BLaER1 (cell line): ENCODE measurements around the gene GRK3.
"Not testable (repeated sequence)": the region's sequence is repeated elsewhere in the genome, so short reads cannot be mapped to it uniquely, and the experiment has no call there.

Source experiments
- H3K27ac ChIP-seq: shearing (Covaris generic); formaldehyde crosslinking; 2 replicates; pipeline ENCODE4 v1.8.1; 2022
- H3K27me3 ChIP-seq: shearing (Covaris generic); formaldehyde crosslinking; 2 replicates; pipeline ENCODE4 v1.8.1; 2022
- H3K36me3 ChIP-seq: shearing (Covaris generic); formaldehyde crosslinking; 2 replicates; pipeline ENCODE4 v1.8.1; 2022
- H3K4me1 ChIP-seq: shearing (Covaris generic); formaldehyde crosslinking; 2 replicates; pipeline ENCODE4 v1.8.1; 2022
- H3K4me2 ChIP-seq: shearing (Covaris generic); formaldehyde crosslinking; 2 replicates; pipeline ENCODE4 v1.8.1; 2022
- H3K4me3 ChIP-seq: shearing (Covaris generic); formaldehyde crosslinking; 2 replicates; pipeline ENCODE4 v1.8.1; 2022
- H3K9ac ChIP-seq: shearing (Covaris generic); formaldehyde crosslinking; 2 replicates; pipeline ENCODE4 v1.8.1; 2022
- H3K9me3 ChIP-seq: shearing (Covaris generic); formaldehyde crosslinking; 2 replicates; pipeline ENCODE4 v1.8.1; 2022
- H4K20me1 ChIP-seq: shearing (Covaris generic); formaldehyde crosslinking; 2 replicates; pipeline ENCODE4 v1.8.1; 2022
- Cebpa-rat ChIP-seq: shearing (Covaris generic); IDR thresholded peaks from 2 replicates; pipeline ENCODE4 v1.8.1; 2022

Gene GRK3

GRCh38 chr22:25701056-25701780, 136.7 kb downstream of the GRK3 start:
- no peak overlapping the region for H3K4me3 ChIP-seq
- H3K36me3 ChIP-seq: peaks cover 54% of the 10 kb centered on the region
- no peaks in the 10 kb centered on the region for H3K9me3 ChIP-seq
- peak overlapping the region; percentile 7; the same call in 1 of the 2 replicates for H3K4me2 ChIP-seq
- H4K20me1 ChIP-seq: 0 out of 2 replicates have a peak, but pooled peaks cover 6% of the 10 kb centered on the region
- no peak overlapping the region for H3K27ac ChIP-seq
- peaks cover 24% of the 10 kb centered on the region for H3K4me1 ChIP-seq
- TF ChIP-seq Cebpa-rat: no peak
- H3K27me3 ChIP-seq: no peaks in the 10 kb centered on the region
- no peak overlapping the region for H3K9ac ChIP-seq

GRCh38 chr22:25702040-25702439, 137.6 kb downstream of the GRK3 start:
- Histone ChIP-seq H3K27me3 (no peaks in the 10 kb centered on the region), H3K9me3 (no peaks in the 10 kb centered on the region), H3K9ac (no peak overlapping the region), H3K36me3 (peaks cover 54% of the 10 kb centered on the region), H4K20me1 (0 out of 2 replicates have a peak, but pooled peaks cover 6% of the 10 kb centered on the region), H3K27ac (no peak overlapping the region), H3K4me3 (no peak overlapping the region), H3K4me1 (peaks cover 32% of the 10 kb centered on the region), H3K4me2 (no peak overlapping the region)
- no peak for TF ChIP-seq Cebpa-rat

- Histone ChIP-seq H3K4me3 (no peak overlapping the region), H3K4me2 (peak overlapping the region; percentile 38), H3K9me3 (no peaks in the 10 kb centered on the region), H3K9ac (no peak overlapping the region), H3K27ac (no peak overlapping the region), H3K27me3 (no peaks in the 10 kb centered on the region), H3K4me1 (peaks cover 36% of the 10 kb centered on the region), H4K20me1 (0 out of 2 replicates have a peak, but pooled peaks cover 6% of the 10 kb centered on the region), H3K36me3 (peaks cover 54% of the 10 kb centered on the region)
- no peak for TF ChIP-seq Cebpa-rat
Measured at GRCh38 chr22:25702571-25703167, 138.2 kb downstream of the GRK3 start.

- no peaks in the 10 kb centered on the region for H3K9me3 ChIP-seq
- no peaks in the 10 kb centered on the region for H3K27me3 ChIP-seq
- no peaks in the 10 kb centered on the region for H4K20me1 ChIP-seq
- no peak overlapping the region for H3K4me3 ChIP-seq
- no peak for TF ChIP-seq Cebpa-rat
- no peak overlapping the region for H3K9ac ChIP-seq
- no peak overlapping the region for H3K4me2 ChIP-seq
- H3K4me1 ChIP-seq: peaks cover 31% of the 10 kb centered on the region
- peaks cover 53% of the 10 kb centered on the region for H3K36me3 ChIP-seq
- H3K27ac ChIP-seq: no peak overlapping the region
Measured at GRCh38 chr22:25704701-25705100, 140.2 kb downstream of the GRK3 start.

- no peak overlapping the region for H3K27ac ChIP-seq
- no peak overlapping the region for H3K4me2 ChIP-seq
- no peak overlapping the region for H3K9ac ChIP-seq
- peaks cover 35% of the 10 kb centered on the region for H3K4me1 ChIP-seq
- H3K27me3 ChIP-seq: no peaks in the 10 kb centered on the region
- no peaks in the 10 kb centered on the region for H3K9me3 ChIP-seq
- no peak overlapping the region for H3K4me3 ChIP-seq
- H3K36me3 ChIP-seq: peaks cover 52% of the 10 kb centered on the region
- H4K20me1 ChIP-seq: no peaks in the 10 kb centered on the region
- no peak for TF ChIP-seq Cebpa-rat
Measured at GRCh38 chr22:25706197-25706596, 141.7 kb downstream of the GRK3 start.

GRCh38 chr22:25708430-25708829, 144.0 kb downstream of the GRK3 start:
- H3K27me3 ChIP-seq, H3K9ac ChIP-seq, H3K4me2 ChIP-seq, H3K9me3 ChIP-seq, H4K20me1 ChIP-seq, H3K4me3 ChIP-seq, H3K27ac ChIP-seq: not testable (repeated sequence)
- peaks cover 19% of the 10 kb centered on the region for H3K4me1 ChIP-seq
- H3K36me3 ChIP-seq: peaks cover 65% of the 10 kb centered on the region

GRCh38 chr22:25709758-25710157, 145.3 kb downstream of the GRK3 start:
- no peak for TF ChIP-seq Cebpa-rat
- Histone ChIP-seq H3K27me3 (no peaks in the 10 kb centered on the region), H3K9ac (no peak overlapping the region), H3K4me1 (peaks cover 19% of the 10 kb centered on the region), H4K20me1 (no peaks in the 10 kb centered on the region), H3K4me2 (no peak overlapping the region), H3K27ac (no peak overlapping the region), H3K9me3 (no peaks in the 10 kb centered on the region), H3K36me3 (peaks cover 64% of the 10 kb centered on the region), H3K4me3 (no peak overlapping the region)

GRCh38 chr22:25710501-25710900, 146.0 kb downstream of the GRK3 start:
- Histone ChIP-seq H3K4me2 (no peak overlapping the region; the same call in 1 of the 2 replicates), H4K20me1 (no peaks in the 10 kb centered on the region), H3K27me3 (no peaks in the 10 kb centered on the region), H3K9me3 (no peaks in the 10 kb centered on the region), H3K9ac (no peak overlapping the region), H3K27ac (no peak overlapping the region), H3K36me3 (peaks cover 71% of the 10 kb centered on the region), H3K4me1 (peaks cover 19% of the 10 kb centered on the region), H3K4me3 (no peak overlapping the region)
- TF ChIP-seq Cebpa-rat: no peak

- no peak overlapping the region for H3K9ac ChIP-seq
- no peak overlapping the region for H3K4me2 ChIP-seq
- H3K27me3 ChIP-seq: no peaks in the 10 kb centered on the region
- H3K9me3 ChIP-seq: no peaks in the 10 kb centered on the region
- peaks cover 74% of the 10 kb centered on the region for H3K36me3 ChIP-seq
- no peaks in the 10 kb centered on the region for H4K20me1 ChIP-seq
- no peak overlapping the region for H3K4me3 ChIP-seq
- peaks cover 16% of the 10 kb centered on the region for H3K4me1 ChIP-seq
- TF ChIP-seq Cebpa-rat: no peak
- no peak overlapping the region for H3K27ac ChIP-seq
Measured at GRCh38 chr22:25711491-25711890, 147.0 kb downstream of the GRK3 start.

GRCh38 chr22:25712661-25713400, 148.4 kb downstream of the GRK3 start:
- H3K4me2 ChIP-seq: no peak overlapping the region
- peaks cover 73% of the 10 kb centered on the region for H3K36me3 ChIP-seq

More at GRCh38 chr22:25712661-25713400, 148.4 kb downstream of the GRK3 start:
- Histone ChIP-seq H3K27me3 (no peaks in the 10 kb centered on the region), H3K4me3 (no peak overlapping the region), H3K4me1 (peaks cover 7% of the 10 kb centered on the region), H3K9ac (no peak overlapping the region), H3K27ac (no peak overlapping the region), H4K20me1 (no peaks in the 10 kb centered on the region), H3K9me3 (no peaks in the 10 kb centered on the region)
- no peak for TF ChIP-seq Cebpa-rat
